Rectal smooth muscle tissue (tissue), 1 donor: ENCODE measurements around the gene CPEB3.
"Not testable (repeated sequence)": the region's sequence is repeated elsewhere in the genome, so short reads cannot be mapped to it uniquely, and the experiment has no call there.

Experiments
- H3K27ac ChIP-seq: one replicate; pipeline ENCODE4 v1.7.0; 2013; ENCODE audit warnings: low read depth, low read length, inconsistent platforms
- H3K27me3 ChIP-seq: one replicate; pipeline ENCODE4 v1.7.0; 2013; ENCODE audit warnings: low read length; ENCODE audit not compliant: control insufficient read depth, insufficient read depth
- H3K36me3 ChIP-seq: one replicate; pipeline ENCODE4 v1.7.0; 2013; ENCODE audit warnings: low read length; ENCODE audit not compliant: control insufficient read depth, insufficient read depth
- H3K4me1 ChIP-seq: one replicate; pipeline ENCODE4 v1.7.0; 2013; ENCODE audit warnings: low read length; ENCODE audit not compliant: control insufficient read depth, insufficient read depth
- H3K4me3 ChIP-seq: one replicate; pipeline ENCODE4 v1.7.0; 2013; ENCODE audit warnings: low read length
- H3K9ac ChIP-seq: one replicate; pipeline ENCODE4 v1.7.0; 2013; ENCODE audit warnings: low read length

CPEB3 gene

DNA sequence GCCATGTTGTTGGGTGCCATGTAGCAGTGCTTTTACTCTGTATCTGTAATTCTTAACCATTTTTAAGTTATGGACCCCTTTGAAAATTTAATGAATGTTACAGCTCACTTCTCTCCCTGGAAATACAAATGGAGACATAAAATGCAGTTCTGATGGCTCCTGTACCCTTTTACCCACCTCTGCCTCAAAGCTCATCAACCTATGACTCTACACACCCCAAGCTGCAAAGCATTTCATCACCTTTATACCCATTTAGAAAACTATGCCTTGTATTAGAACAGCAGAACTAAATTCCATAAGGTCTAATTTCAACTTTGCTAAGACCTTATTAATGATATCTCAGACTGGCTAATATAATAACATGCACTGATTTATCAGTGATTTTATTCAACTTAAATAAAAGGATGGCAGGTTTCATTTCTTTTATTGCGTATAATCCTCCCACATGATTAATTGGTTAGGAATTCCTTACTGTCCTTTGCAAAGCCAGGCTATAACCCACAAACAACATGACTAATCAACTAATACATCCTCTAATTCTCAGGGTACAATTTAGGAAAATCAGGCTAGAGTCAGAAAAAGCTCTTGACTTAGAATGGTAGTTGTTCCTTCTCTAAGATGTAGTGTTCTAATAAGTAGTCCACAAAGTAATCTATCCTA, 68.1 kb downstream of the CPEB3 start:
- H3K9ac ChIP-seq, result no peak overlapping the region
- no peaks in the 10 kb centered on the region for H3K4me1 ChIP-seq
- no peak overlapping the region for H3K27ac ChIP-seq
- H3K27me3 ChIP-seq, result no peaks in the 10 kb centered on the region
- H3K36me3 ChIP-seq, result no peaks in the 10 kb centered on the region
- H3K4me3 ChIP-seq, result no peak overlapping the region

- H3K27me3 ChIP-seq, result no peaks in the 10 kb centered on the region
Observed at GRCh38 chr10:92219559-92219958, 71.3 kb downstream of the CPEB3 start.

DNA sequence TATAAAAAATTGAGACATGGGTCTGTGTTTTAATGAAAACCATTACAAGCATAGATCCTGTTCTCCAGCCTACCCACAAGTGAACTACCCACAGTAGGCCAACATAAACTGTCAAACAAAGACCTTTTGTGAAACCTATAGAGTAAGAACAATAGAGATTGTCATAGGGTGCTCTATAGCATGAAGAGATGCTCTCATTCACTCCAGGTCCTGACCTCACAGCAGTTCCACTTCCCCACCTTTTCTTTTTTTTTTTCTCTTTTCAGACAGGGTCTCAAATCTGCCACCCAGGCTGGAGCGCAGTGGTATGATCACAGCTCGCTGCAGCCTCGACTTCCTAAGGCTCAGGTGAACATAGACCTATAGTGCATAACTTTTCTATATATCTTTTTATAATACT, 72.3 kb downstream of the CPEB3 start:
- H3K27me3 ChIP-seq, result no peaks in the 10 kb centered on the region
- H3K4me1 ChIP-seq, result no peaks in the 10 kb centered on the region
- no peak overlapping the region for H3K4me3 ChIP-seq
- H3K27ac ChIP-seq, result no peak overlapping the region
- H3K36me3 ChIP-seq, result no peaks in the 10 kb centered on the region
- H3K9ac ChIP-seq, result no peak overlapping the region

More at GRCh38 chr10:92219559-92219958, 71.3 kb downstream of the CPEB3 start:
- Histone ChIP-seq H3K9ac (no peak overlapping the region), H3K27ac (no peak overlapping the region), H3K36me3 (no peaks in the 10 kb centered on the region), H3K4me1 (no peaks in the 10 kb centered on the region), H3K4me3 (no peak overlapping the region)

- H3K4me3 ChIP-seq, H3K27me3 ChIP-seq, H3K36me3 ChIP-seq, H3K4me1 ChIP-seq, H3K27ac ChIP-seq, H3K9ac ChIP-seq: not testable (repeated sequence)
Observed at GRCh38 chr10:92216608-92217007, 74.3 kb downstream of the CPEB3 start.

DNA sequence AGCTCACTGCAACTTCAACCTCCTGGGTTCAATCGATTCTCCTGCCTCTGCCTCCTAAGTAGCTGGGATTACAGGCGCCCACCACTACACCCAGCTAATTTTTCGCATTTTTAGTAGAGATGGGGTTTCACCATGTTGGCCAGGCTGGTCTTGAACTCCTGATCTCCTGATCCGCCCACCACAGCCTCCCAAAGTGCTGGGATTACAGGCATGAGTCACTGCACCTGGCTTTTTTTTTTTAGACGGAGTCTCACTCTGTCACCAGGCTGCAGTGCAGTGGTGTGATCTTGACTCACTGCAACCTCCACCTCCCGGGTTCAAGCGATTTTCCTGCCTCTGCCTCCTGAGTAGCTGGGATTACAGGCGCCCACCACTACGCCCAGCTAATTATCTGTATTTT, 75.7 kb downstream of the CPEB3 start:
- H3K4me3 ChIP-seq, H3K9ac ChIP-seq, H3K36me3 ChIP-seq, H3K27me3 ChIP-seq, H3K27ac ChIP-seq, H3K4me1 ChIP-seq: not testable (repeated sequence)

DNA sequence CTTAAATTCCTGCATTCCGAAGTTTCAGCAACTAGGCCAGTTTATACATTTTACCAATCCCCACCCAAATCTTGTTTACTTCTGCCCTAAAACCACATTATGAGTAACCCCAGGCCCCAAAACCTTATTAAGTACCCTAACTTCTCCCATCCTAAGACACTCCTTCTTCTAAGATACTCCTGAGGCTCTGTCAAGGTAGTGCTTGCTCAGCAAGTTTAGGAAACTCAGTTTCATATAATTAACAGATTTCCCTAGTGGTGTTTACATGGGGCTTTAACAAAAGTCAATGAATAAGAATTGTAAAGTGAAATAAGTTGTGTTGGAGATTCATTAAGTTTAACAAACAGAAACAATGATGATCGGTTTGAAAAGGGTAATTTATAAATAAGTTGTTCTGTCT, 77.8 kb downstream of the CPEB3 start:
- Histone ChIP-seq H3K27ac (no peak overlapping the region), H3K27me3 (no peaks in the 10 kb centered on the region), H3K36me3 (no peaks in the 10 kb centered on the region), H3K9ac (no peak overlapping the region), H3K4me3 (no peak overlapping the region), H3K4me1 (no peaks in the 10 kb centered on the region)

DNA sequence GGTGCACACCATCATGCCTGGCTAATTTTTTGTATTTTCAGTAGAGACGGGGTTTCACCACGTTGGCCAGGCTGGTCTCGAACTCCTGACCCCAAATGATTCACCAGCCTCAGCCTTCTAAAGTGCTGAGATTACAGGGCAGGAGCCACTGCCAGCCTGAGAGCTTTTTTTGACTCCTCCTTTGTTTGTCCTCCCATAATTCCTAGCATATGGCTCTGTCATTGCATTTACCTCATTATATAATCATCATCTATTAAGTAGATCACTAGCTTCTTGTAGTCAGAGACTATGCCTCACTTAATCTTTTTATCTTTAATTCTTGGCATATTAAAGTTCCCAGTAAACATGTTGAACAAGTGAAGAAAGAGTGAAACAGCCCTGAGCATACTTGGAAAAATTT, 82.1 kb downstream of the CPEB3 start:
- Histone ChIP-seq H3K9ac (no peak overlapping the region), H3K4me1 (no peaks in the 10 kb centered on the region), H3K36me3 (no peaks in the 10 kb centered on the region), H3K27me3 (no peaks in the 10 kb centered on the region), H3K27ac (no peak overlapping the region), H3K4me3 (no peak overlapping the region)

GRCh38 chr10:92208157-92208720, 82.6 kb downstream of the CPEB3 start:
- Histone ChIP-seq H3K27me3 (no peaks in the 10 kb centered on the region), H3K27ac (no peak overlapping the region), H3K9ac (no peak overlapping the region), H3K4me1 (no peaks in the 10 kb centered on the region), H3K4me3 (no peak overlapping the region), H3K36me3 (no peaks in the 10 kb centered on the region)

DNA sequence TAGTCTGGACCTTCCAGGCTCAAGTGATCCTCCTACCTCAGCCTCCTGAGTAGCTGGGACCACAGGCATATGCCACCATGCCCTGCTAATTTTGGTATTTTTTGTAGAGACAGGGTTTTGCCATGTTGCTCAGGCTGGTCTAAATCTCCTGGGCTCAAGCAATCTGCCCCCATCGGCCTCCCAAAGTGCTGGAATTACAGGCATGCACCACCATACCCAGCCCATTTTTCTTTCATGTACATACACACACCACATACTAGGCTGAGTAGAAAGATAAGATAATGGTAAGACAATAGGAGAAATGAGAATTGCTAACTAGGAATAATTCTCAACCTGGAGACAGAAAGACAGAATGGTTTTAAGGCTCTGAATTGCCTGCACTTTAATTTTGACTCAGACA, 83.8 kb downstream of the CPEB3 start:
- Histone ChIP-seq H3K4me1 (no peaks in the 10 kb centered on the region), H3K36me3 (no peaks in the 10 kb centered on the region), H3K27ac (no peak overlapping the region), H3K27me3 (no peaks in the 10 kb centered on the region), H3K4me3 (no peak overlapping the region), H3K9ac (no peak overlapping the region)

GRCh38 chr10:92203919-92204623, 86.8 kb downstream of the CPEB3 start:
- Histone ChIP-seq H3K27ac (no peak overlapping the region), H3K27me3 (no peaks in the 10 kb centered on the region), H3K9ac (no peak overlapping the region), H3K4me1 (no peaks in the 10 kb centered on the region), H3K4me3 (no peak overlapping the region), H3K36me3 (no peaks in the 10 kb centered on the region)

- no peak overlapping the region for H3K27ac ChIP-seq
- no peaks in the 10 kb centered on the region for H3K27me3 ChIP-seq
- no peak overlapping the region for H3K4me3 ChIP-seq
- H3K9ac ChIP-seq, result no peak overlapping the region
- no peaks in the 10 kb centered on the region for H3K36me3 ChIP-seq
- H3K4me1 ChIP-seq, result no peaks in the 10 kb centered on the region
Observed at GRCh38 chr10:92202536-92202935, 88.3 kb downstream of the CPEB3 start.

DNA sequence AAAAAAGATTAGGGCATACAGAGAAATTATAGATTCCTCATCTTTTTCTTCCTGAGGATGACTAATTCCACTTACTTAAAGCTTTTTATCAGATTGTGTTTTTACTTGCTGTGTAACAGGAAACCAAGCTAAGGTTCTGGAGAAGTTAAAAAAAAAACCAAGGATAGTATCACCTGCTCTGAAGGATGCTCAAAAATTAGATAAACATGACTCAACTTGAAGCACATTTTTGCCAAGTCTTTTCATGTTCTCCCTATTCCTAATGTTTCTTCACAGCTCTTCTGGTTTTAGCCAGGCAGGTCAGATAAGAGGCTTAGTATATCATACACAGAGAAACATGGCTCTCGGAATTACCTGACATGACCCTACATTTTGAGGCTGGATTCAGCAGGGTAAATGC, 90.3 kb downstream of the CPEB3 start:
- Histone ChIP-seq H3K27me3 (no peaks in the 10 kb centered on the region), H3K4me1 (no peaks in the 10 kb centered on the region), H3K36me3 (no peaks in the 10 kb centered on the region), H3K9ac (no peak overlapping the region), H3K27ac (no peak overlapping the region), H3K4me3 (no peak overlapping the region)

GRCh38 chr10:92187101-92187500, 103.8 kb downstream of the CPEB3 start:
- H3K27ac ChIP-seq, result no peak overlapping the region

More at GRCh38 chr10:92187101-92187500, 103.8 kb downstream of the CPEB3 start:
- Histone ChIP-seq H3K27me3 (no peaks in the 10 kb centered on the region), H3K4me3 (no peak overlapping the region), H3K4me1 (no peaks in the 10 kb centered on the region), H3K9ac (no peak overlapping the region), H3K36me3 (no peaks in the 10 kb centered on the region)
